ENCODE measurements around the gene NR1D1.

NR1D1 gene

GRCh38 chr17:40097087-40097486 is 3.3 kb downstream of the NR1D1 start:
- no peak for DNase-seq (ENCODE audit: low read depth)

GRCh38 chr17:40095944-40096791 is 4.2 kb downstream of the NR1D1 start:
- DNase-seq (ENCODE audit: low read depth) = no peak

GRCh38 chr17:40095351-40095943 is 4.9 kb downstream of the NR1D1 start:
- no peak for DNase-seq (ENCODE audit: low read depth)

GRCh38 chr17:40094874-40095273 is 5.5 kb downstream of the NR1D1 start:
- DNase-seq (ENCODE audit: low read depth) = no peak

GRCh38 chr17:40093580-40094201 is 6.7 kb downstream of the NR1D1 start:
- no peak for DNase-seq (ENCODE audit: low read depth)

- DNase-seq (ENCODE audit: low read depth) = no peak
These were observed 7.3 kb downstream of the NR1D1 start for GRCh38 chr17:40093005-40093579.

GRCh38 chr17:40092581-40092980 is 7.8 kb downstream of the NR1D1 start:
- no peak for DNase-seq (ENCODE audit: low read depth)

GRCh38 chr17:40091691-40092397 is 8.5 kb downstream of the NR1D1 start:
- DNase-seq (ENCODE audit: low read depth) = no peak

GRCh38 chr17:40090237-40091119 is 9.9 kb downstream of the NR1D1 start:
- DNase-seq (ENCODE audit: low read depth) = no peak

GRCh38 chr17:40089077-40089895 is 11.1 kb downstream of the NR1D1 start:
- DNase-seq (ENCODE audit: low read depth) = no peak

- DNase-seq (ENCODE audit: low read depth) = no peak
These were observed 12.3 kb downstream of the NR1D1 start for GRCh38 chr17:40087903-40088718.

- no peak for DNase-seq (ENCODE audit: low read depth)
These were observed 13.2 kb downstream of the NR1D1 start for GRCh38 chr17:40087049-40087794.

- DNase-seq (ENCODE audit: low read depth) = no peak
These were observed 14.0 kb downstream of the NR1D1 start for GRCh38 chr17:40086150-40087044.

- no peak for DNase-seq (ENCODE audit: low read depth)
These were observed 15.9 kb downstream of the NR1D1 start for GRCh38 chr17:40084477-40084876.

- no peak for DNase-seq (ENCODE audit: low read depth)
These were observed 20.8 kb downstream of the NR1D1 start for GRCh38 chr17:40079545-40079944.

GRCh38 chr17:40076591-40076990 is 23.8 kb downstream of the NR1D1 start:
- DNase-seq (ENCODE audit: low read depth) = no peak

- DNase-seq (ENCODE audit: low read depth) = no peak
These were observed 24.4 kb downstream of the NR1D1 start for GRCh38 chr17:40075942-40076498.

All from stromal cell of bone marrow (primary cell).